SKM-1 (cell line): Measurements from ENCODE around the gene SMIM12.

Experiments used
- DNase-seq: peaks from one replicate; lab custom pipeline; 2025; ENCODE audit not compliant: unreplicated experiment; lab: John Stamatoyannopoulos, UW

SMIM12 gene

GRCh38 chr1:34803770-34804169 lies 55.8 kb downstream of the SMIM12 start:
- DNase-seq, result no peak
